Thoracic aorta (tissue), 2 donors: Measurements from ENCODE around the gene FKBP5. TPM values are rescaled to one million over a fixed set of nuclear protein-coding genes. Genes with fewer than 3 reads are reported as not detected.

Experiments
- ATAC-seq: fragments of 150-250 bp; one replicate; pipeline ENCODE4 v1.8.0; 2017; ENCODE audit warnings: low read depth; ENCODE audit not compliant: insufficient number of reproducible peaks, low FRiP score
- DNase-seq: peaks from one replicate; pipeline ENCODE4 v3.0.0-alpha.2; 2020; ENCODE audit warnings: low spot score
- H3K27ac ChIP-seq, 2 donors: fragments of 200-600 bp; sonication (generic); 1 replicate in 1 of 2; 2 replicates in 1 of 2; pipeline ENCODE4 v1.5.1; 2016; ENCODE audit warnings: mild to moderate bottlenecking in 2 of 2, moderate library complexity in 2 of 2
- H3K27me3 ChIP-seq: fragments of 200-600 bp; sonication (generic); replicated peaks from 2 replicates; pipeline ENCODE4 v1.6.0; 2016; ENCODE audit warnings: mild to moderate bottlenecking; ENCODE audit not compliant: insufficient read depth
- H3K36me3 ChIP-seq: fragments of 200-600 bp; sonication (generic); one replicate; pipeline ENCODE4 v1.5.1; 2016
- H3K4me1 ChIP-seq, 2 donors: fragments of 200-600 bp; sonication (generic); 1 replicate in 1 of 2; 2 replicates in 1 of 2; pipeline versions ENCODE4 v1.5.1 to v1.6.0; 2016; ENCODE audit warnings: low read depth in 2 of 2, mild to moderate bottlenecking in 1 of 2; ENCODE audit not compliant: control insufficient read depth in 1 of 2
- H3K4me3 ChIP-seq: fragments of 200-600 bp; sonication (generic); 2 replicates; pipeline ENCODE4 v1.5.1; 2016; ENCODE audit warnings: mild to moderate bottlenecking
- H3K9me3 ChIP-seq: fragments of 200-600 bp; sonication (generic); 2 replicates; pipeline ENCODE4 v1.5.1; 2016
- CTCF ChIP-seq: fragments of 200-600 bp; sonication (generic); IDR thresholded peaks from one replicate; pipeline ENCODE4 v1.5.1; 2019; ENCODE audit warnings: antibody characterized with exemption
- total RNA-seq, 2 donors: library from RNA; depleted of rRNA; stranded (reverse); fragments of >200 nt; gene quantifications; one replicate each; pipeline versions ENCODE4 v1.1.0 to v1.2.3, GENCODE V29; 2016

FKBP5 gene
- total RNA-seq, 2 donors from 2014 or later, result 156 to 271 TPM

- H3K4me1 ChIP-seq, result peaks cover 75 to 88% of the 10 kb centered on the region in 2 donors
- ATAC-seq (no peak), DNase-seq (no peak)
- no peaks in the 10 kb centered on the region for H3K9me3 ChIP-seq
- no peak for TF ChIP-seq CTCF
- no peaks in the 10 kb centered on the region for H3K27me3 ChIP-seq
- no peaks in the 10 kb centered on the region for H3K36me3 ChIP-seq
- H3K27ac ChIP-seq, result peak overlapping the region; percentile 100
- peak overlapping the region; percentile 63 for H3K4me3 ChIP-seq
These were observed 40.3 kb upstream of the FKBP5 start for GRCh38 chr6:35728683-35729678.

- Histone ChIP-seq H3K4me3 (peak overlapping the region; percentile 75), H3K27me3 (no peaks in the 10 kb centered on the region), H3K27ac (peak overlapping the region; percentile 100), H3K4me1 (peaks cover 69 to 88% of the 10 kb centered on the region in 2 donors), H3K36me3 (no peaks in the 10 kb centered on the region), H3K9me3 (no peaks in the 10 kb centered on the region)
- peak; percentile 47 for ATAC-seq
- DNase-seq, result peak; percentile 75
- TF ChIP-seq CTCF, result peak; percentile 14
These were observed 39.4 kb upstream of the FKBP5 start for GRCh38 chr6:35727935-35728682.

- Histone ChIP-seq H3K27me3 (no peaks in the 10 kb centered on the region), H3K9me3 (no peaks in the 10 kb centered on the region), H3K27ac (peak overlapping the region; percentile 99 to 100), H3K36me3 (no peaks in the 10 kb centered on the region), H3K4me1 (peaks cover 65 to 86% of the 10 kb centered on the region in 2 donors), H3K4me3 (peak overlapping the region; percentile 75)
- ATAC-seq, result peak; percentile 19
- TF ChIP-seq CTCF, result no peak
- peak; percentile 74 for DNase-seq
These were observed 38.7 kb upstream of the FKBP5 start for GRCh38 chr6:35727231-35727934.

- no peak for TF ChIP-seq CTCF
- Histone ChIP-seq H3K27ac (peak overlapping the region; percentile 99 to 100), H3K27me3 (no peaks in the 10 kb centered on the region), H3K4me1 (peaks cover 64 to 95% of the 10 kb centered on the region in 2 donors), H3K36me3 (no peaks in the 10 kb centered on the region), H3K9me3 (no peaks in the 10 kb centered on the region), H3K4me3 (peak overlapping the region; percentile 75)
- DNase-seq (no peak), ATAC-seq (peak; percentile 34)
These were observed 37.2 kb upstream of the FKBP5 start for GRCh38 chr6:35725721-35726438.
